Lower leg skin (tissue), 3 donors: ENCODE measurements around the gene NUDC.

ENCODE experiments used
- CTCF ChIP-seq, 3 donors: fragments of 450-650 bp; IDR thresholded peaks; one replicate each; pipeline ENCODE4 v1.5.1; 2016; ENCODE audit warnings: antibody characterized with exemption in 3 of 3, mild to moderate bottlenecking in 3 of 3, moderate library complexity in 2 of 3
- POLR2A ChIP-seq, 2 donors: fragments of 450-650 bp; IDR thresholded peaks; one replicate each; pipeline ENCODE4 v1.6.1; 2016 to 2017; ENCODE audit warnings: antibody characterized with exemption in 2 of 2, mild to moderate bottlenecking in 1 of 2, moderate library complexity in 1 of 2

- no peak for TF ChIP-seq CTCF (IDR thresholded peaks at IDR 0.05)
- TF ChIP-seq POLR2A (IDR thresholded peaks at IDR 0.05), result no peak
Measured at GRCh38 chr1:26915204-26915842, 6.2 kb upstream of the NUDC start.
